ENCODE results near the gene LRP1B. TPM values are rescaled to one million over a fixed set of nuclear protein-coding genes. Genes with fewer than 3 reads are reported as not detected.

The LRP1B gene
- total RNA-seq, 2 donors from 2014 or later = 0.52 to 3.0 TPM

- no peak for DNase-seq
- Histone ChIP-seq H3K4me3 (no peak overlapping the region), H3K36me3 (replicated peaks in 1 of 2; ENCODE audit: insufficient read depth in 1 of 2, low read depth in 2 of 2) (no peaks in the 10 kb centered on the region), H3K27me3 (no peaks in the 10 kb centered on the region), H3K27ac (no peak overlapping the region), H3K9me3 (no peaks in the 10 kb centered on the region), H3K4me1 (no peaks in the 10 kb centered on the region)
- ATAC-seq = no peak
- intact Hi-C loops (cut with DNase I) = no loop called here
- no peak for TF ChIP-seq POLR2A (IDR thresholded peaks at IDR 0.05)
- TF ChIP-seq, protein P1, sequence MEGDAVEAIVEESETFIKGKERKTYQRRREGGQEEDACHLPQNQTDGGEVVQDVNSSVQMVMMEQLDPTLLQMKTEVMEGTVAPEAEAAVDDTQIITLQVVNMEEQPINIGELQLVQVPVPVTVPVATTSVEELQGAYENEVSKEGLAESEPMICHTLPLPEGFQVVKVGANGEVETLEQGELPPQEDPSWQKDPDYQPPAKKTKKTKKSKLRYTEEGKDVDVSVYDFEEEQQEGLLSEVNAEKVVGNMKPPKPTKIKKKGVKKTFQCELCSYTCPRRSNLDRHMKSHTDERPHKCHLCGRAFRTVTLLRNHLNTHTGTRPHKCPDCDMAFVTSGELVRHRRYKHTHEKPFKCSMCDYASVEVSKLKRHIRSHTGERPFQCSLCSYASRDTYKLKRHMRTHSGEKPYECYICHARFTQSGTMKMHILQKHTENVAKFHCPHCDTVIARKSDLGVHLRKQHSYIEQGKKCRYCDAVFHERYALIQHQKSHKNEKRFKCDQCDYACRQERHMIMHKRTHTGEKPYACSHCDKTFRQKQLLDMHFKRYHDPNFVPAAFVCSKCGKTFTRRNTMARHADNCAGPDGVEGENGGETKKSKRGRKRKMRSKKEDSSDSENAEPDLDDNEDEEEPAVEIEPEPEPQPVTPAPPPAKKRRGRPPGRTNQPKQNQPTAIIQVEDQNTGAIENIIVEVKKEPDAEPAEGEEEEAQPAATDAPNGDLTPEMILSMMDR (IDR thresholded peaks at IDR 0.05) = no peak
Measured at GRCh38 chr2:141930803-141931202, 200.0 kb downstream of the LRP1B start.

DNA sequence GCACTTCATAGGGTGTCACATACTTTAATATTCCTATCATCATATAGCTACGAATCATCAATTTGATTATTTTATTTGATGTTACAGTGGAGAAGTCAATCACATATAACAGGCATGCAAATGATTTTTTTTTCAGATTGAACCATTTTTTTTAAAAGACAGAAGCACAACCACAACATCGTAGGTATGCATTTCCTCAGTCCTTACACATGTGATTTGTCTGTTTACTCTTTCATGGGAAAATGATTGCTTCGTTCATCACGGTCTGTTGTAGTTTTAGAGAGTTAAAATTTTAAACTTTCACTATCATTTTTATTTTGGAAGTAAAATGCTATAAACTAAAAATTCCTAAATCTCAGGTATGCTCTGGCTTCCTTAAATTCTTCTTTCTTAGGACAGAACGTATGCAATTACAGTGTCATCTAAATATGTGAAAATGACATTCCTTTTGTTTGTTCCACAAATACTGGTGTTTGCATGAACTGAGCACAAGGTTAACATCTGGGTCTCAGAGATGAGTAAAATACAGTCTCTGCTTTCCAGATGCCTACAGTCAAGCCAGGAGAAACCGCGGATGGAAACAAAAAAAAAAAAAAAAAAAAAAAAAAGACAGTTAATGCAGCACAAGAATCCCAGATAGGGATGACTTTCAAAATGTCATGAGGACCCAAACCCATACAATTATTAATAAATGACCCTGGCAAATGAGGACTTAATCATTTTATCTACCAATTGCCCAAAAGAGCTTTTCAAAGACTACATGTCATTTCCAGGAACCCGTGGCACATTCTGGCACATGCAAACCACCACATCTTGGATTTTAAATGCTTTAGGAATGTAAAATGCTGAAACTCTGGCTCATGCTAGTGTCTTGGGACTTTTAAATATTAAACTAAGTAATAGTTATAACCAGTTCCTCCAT lies 201.2 kb downstream of the LRP1B start:
- intact Hi-C loops (cut with DNase I) = no loop called here
- no peaks in the 10 kb centered on the region for H3K36me3 ChIP-seq (replicated peaks in 1 of 2; ENCODE audit: insufficient read depth in 1 of 2, low read depth in 2 of 2)
- no peaks in the 10 kb centered on the region for H3K9me3 ChIP-seq
- no peaks in the 10 kb centered on the region for H3K27me3 ChIP-seq
- no peaks in the 10 kb centered on the region for H3K4me1 ChIP-seq
- H3K4me3 ChIP-seq = no peak overlapping the region
- WGBS, 2 donors = 57 to 59% methylated on average over 8 of the region's 8 CpGs
- ATAC-seq (no peak), DNase-seq (no peak)
- TF ChIP-seq, protein P1 (IDR thresholded peaks at IDR 0.05) = no peak
- TF ChIP-seq POLR2A (IDR thresholded peaks at IDR 0.05) = no peak
- no peak overlapping the region for H3K27ac ChIP-seq

- TF ChIP-seq, protein P1 (IDR thresholded peaks at IDR 0.05) = no peak
- no peak for TF ChIP-seq POLR2A (IDR thresholded peaks at IDR 0.05)
- intact Hi-C loops (cut with DNase I) = no loop called here
- no peak for ATAC-seq
Measured at GRCh38 chr2:141928476-141928875, 202.3 kb downstream of the LRP1B start.

DNA sequence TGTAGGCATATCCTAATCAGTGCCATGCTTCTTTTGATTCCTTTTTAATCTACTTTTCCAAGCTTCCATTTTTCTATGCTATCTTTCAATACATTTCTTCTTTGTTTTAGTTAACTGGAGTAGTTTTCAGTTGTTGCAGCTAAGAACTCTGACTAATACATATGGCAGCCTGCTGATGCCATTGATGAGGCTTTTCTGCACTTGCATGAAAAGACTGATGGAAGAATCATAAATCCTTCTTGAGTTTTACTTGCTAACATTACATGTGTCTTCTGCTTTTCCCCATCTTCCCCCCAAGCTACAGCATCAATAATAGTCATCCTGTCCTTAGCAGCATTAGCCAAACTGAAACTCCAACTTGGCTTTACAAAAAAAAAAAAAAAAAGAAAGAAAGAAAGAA lies 203.3 kb downstream of the LRP1B start:
- Histone ChIP-seq H3K27ac (no peak overlapping the region), H3K9me3 (no peaks in the 10 kb centered on the region), H3K4me1 (no peaks in the 10 kb centered on the region), H3K27me3 (no peaks in the 10 kb centered on the region), H3K36me3 (replicated peaks in 1 of 2; ENCODE audit: insufficient read depth in 1 of 2, low read depth in 2 of 2) (no peaks in the 10 kb centered on the region), H3K4me3 (no peak overlapping the region)
- TF ChIP-seq, protein P1 (IDR thresholded peaks at IDR 0.05) = no peak
- TF ChIP-seq POLR2A (IDR thresholded peaks at IDR 0.05) = no peak
- intact Hi-C loops (cut with DNase I) = no loop called here
- no peak for ATAC-seq
- no peak for DNase-seq

More at GRCh38 chr2:141928476-141928875, 202.3 kb downstream of the LRP1B start:
- Histone ChIP-seq H3K36me3 (replicated peaks in 1 of 2; ENCODE audit: insufficient read depth in 1 of 2, low read depth in 2 of 2) (no peaks in the 10 kb centered on the region), H3K4me1 (no peaks in the 10 kb centered on the region), H3K27ac (no peak overlapping the region), H3K4me3 (no peak overlapping the region), H3K27me3 (no peaks in the 10 kb centered on the region), H3K9me3 (no peaks in the 10 kb centered on the region)
- DNase-seq = no peak

GRCh38 chr2:141925511-141925910 lies 205.3 kb downstream of the LRP1B start:
- DNase-seq (no peak), ATAC-seq (no peak)
- Histone ChIP-seq H3K9me3 (no peaks in the 10 kb centered on the region), H3K4me1 (no peaks in the 10 kb centered on the region), H3K27ac (no peak overlapping the region), H3K4me3 (no peak overlapping the region), H3K27me3 (no peaks in the 10 kb centered on the region), H3K36me3 (replicated peaks in 1 of 2; ENCODE audit: insufficient read depth in 1 of 2, low read depth in 2 of 2) (no peaks in the 10 kb centered on the region)
- 57% methylated on average over 1 of the region's 1 CpG for WGBS, 2 donors
- intact Hi-C loops (cut with DNase I) = no loop called here
- TF ChIP-seq POLR2A (IDR thresholded peaks at IDR 0.05) = no peak
- TF ChIP-seq, protein P1 (IDR thresholded peaks at IDR 0.05) = no peak
